ENCODE data around the gene DRC3.

GRCh38 chr17:18055597-18055996 is 82.9 kb downstream of the DRC3 start:
- no peak for TF ChIP-seq EZH2 (optimal IDR thresholded peaks at IDR 0.05; ENCODE audit: low read depth, low read length)
- TF ChIP-seq, protein P1, sequence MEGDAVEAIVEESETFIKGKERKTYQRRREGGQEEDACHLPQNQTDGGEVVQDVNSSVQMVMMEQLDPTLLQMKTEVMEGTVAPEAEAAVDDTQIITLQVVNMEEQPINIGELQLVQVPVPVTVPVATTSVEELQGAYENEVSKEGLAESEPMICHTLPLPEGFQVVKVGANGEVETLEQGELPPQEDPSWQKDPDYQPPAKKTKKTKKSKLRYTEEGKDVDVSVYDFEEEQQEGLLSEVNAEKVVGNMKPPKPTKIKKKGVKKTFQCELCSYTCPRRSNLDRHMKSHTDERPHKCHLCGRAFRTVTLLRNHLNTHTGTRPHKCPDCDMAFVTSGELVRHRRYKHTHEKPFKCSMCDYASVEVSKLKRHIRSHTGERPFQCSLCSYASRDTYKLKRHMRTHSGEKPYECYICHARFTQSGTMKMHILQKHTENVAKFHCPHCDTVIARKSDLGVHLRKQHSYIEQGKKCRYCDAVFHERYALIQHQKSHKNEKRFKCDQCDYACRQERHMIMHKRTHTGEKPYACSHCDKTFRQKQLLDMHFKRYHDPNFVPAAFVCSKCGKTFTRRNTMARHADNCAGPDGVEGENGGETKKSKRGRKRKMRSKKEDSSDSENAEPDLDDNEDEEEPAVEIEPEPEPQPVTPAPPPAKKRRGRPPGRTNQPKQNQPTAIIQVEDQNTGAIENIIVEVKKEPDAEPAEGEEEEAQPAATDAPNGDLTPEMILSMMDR (IDR thresholded peaks at IDR 0.05; ENCODE audit: low read length) = no peak
